ENCODE data around the gene DAP.
"Not testable (repeated sequence)": the region's sequence is repeated elsewhere in the genome, so short reads cannot be mapped to it uniquely, and the experiment has no call there.

The DAP gene

GRCh38 chr5:10654566-10654965, 106.5 kb downstream of the DAP start:
- DNase-seq (ENCODE audit: low read depth, low spot score) = no peak

GRCh38 chr5:10653751-10654400, 107.2 kb downstream of the DAP start:
- no peak for DNase-seq (ENCODE audit: low read depth, low spot score)

- no peak for DNase-seq (ENCODE audit: low read depth, low spot score)
These were observed 108.0 kb downstream of the DAP start for GRCh38 chr5:10653043-10653442.

GRCh38 chr5:10652606-10653005, 108.4 kb downstream of the DAP start:
- DNase-seq (ENCODE audit: low read depth, low spot score) = no peak

GRCh38 chr5:10652151-10652550, 108.9 kb downstream of the DAP start:
- DNase-seq (ENCODE audit: low read depth, low spot score) = no peak

- no peak for DNase-seq (ENCODE audit: low read depth, low spot score)
These were observed 111.2 kb downstream of the DAP start for GRCh38 chr5:10649666-10650380.

- no peak for DNase-seq (ENCODE audit: low read depth, low spot score)
These were observed 112.0 kb downstream of the DAP start for GRCh38 chr5:10648806-10649665.

- no peak for DNase-seq (ENCODE audit: low read depth, low spot score)
These were observed 113.4 kb downstream of the DAP start for GRCh38 chr5:10647640-10648039.

- no peak for DNase-seq (ENCODE audit: low read depth, low spot score)
These were observed 115.4 kb downstream of the DAP start for GRCh38 chr5:10645671-10646070.

GRCh38 chr5:10645146-10645545, 115.9 kb downstream of the DAP start:
- DNase-seq (ENCODE audit: low read depth, low spot score) = no peak

- DNase-seq (ENCODE audit: low read depth, low spot score) = no peak
These were observed 116.8 kb downstream of the DAP start for GRCh38 chr5:10644192-10644591.

GRCh38 chr5:10642367-10642766, 118.7 kb downstream of the DAP start:
- no peak for DNase-seq (ENCODE audit: low read depth, low spot score)

GRCh38 chr5:10639846-10640368, 121.1 kb downstream of the DAP start:
- DNase-seq (ENCODE audit: low read depth, low spot score) = no peak

- not testable (repeated sequence) for DNase-seq (ENCODE audit: low read depth, low spot score)
These were observed 122.3 kb downstream of the DAP start for GRCh38 chr5:10638723-10639122.

GRCh38 chr5:10637944-10638343, 123.1 kb downstream of the DAP start:
- DNase-seq (ENCODE audit: low read depth, low spot score) = no peak

GRCh38 chr5:10636363-10637142, 124.5 kb downstream of the DAP start:
- DNase-seq (ENCODE audit: low read depth, low spot score) = no peak

GRCh38 chr5:10635867-10636350, 125.1 kb downstream of the DAP start:
- no peak for DNase-seq (ENCODE audit: low read depth, low spot score)

GRCh38 chr5:10635257-10635866, 125.7 kb downstream of the DAP start:
- DNase-seq (ENCODE audit: low read depth, low spot score) = peak; percentile 53

- no peak for DNase-seq (ENCODE audit: low read depth, low spot score)
These were observed 126.5 kb downstream of the DAP start for GRCh38 chr5:10634562-10634961.

GRCh38 chr5:10634050-10634449, 127.0 kb downstream of the DAP start:
- DNase-seq (ENCODE audit: low read depth, low spot score) = no peak
